LoVo (cell line): Measurements from ENCODE around the gene MAP2K6.
A peak's percentile ranks its signal among the peaks of the same experiment; 100 is the strongest.

Experiments
- DNase-seq: peaks from one replicate; pipeline ENCODE4 v3.0.0-alpha.2; 2016; ENCODE audit warnings: low spot score

MAP2K6 gene

GRCh38 chr17:69578385-69578936, 164.0 kb downstream of the MAP2K6 start:
- no peak for DNase-seq

- no peak for DNase-seq
Measured at GRCh38 chr17:69579961-69580677, 165.6 kb downstream of the MAP2K6 start.

- no peak for DNase-seq
Measured at GRCh38 chr17:69581061-69581961, 166.8 kb downstream of the MAP2K6 start.

GRCh38 chr17:69588316-69588715, 173.8 kb downstream of the MAP2K6 start:
- no peak for DNase-seq

- DNase-seq = no peak
Measured at GRCh38 chr17:69588827-69589239, 174.3 kb downstream of the MAP2K6 start.

GRCh38 chr17:69590671-69591070, 176.2 kb downstream of the MAP2K6 start:
- DNase-seq = no peak

- no peak for DNase-seq
Measured at GRCh38 chr17:69592692-69593350, 178.3 kb downstream of the MAP2K6 start.

GRCh38 chr17:69593351-69593715, 178.8 kb downstream of the MAP2K6 start:
- DNase-seq = no peak

- no peak for DNase-seq
Measured at GRCh38 chr17:69593716-69594115, 179.2 kb downstream of the MAP2K6 start.

- DNase-seq = no peak
Measured at GRCh38 chr17:69594641-69595040, 180.1 kb downstream of the MAP2K6 start.

- no peak for DNase-seq
Measured at GRCh38 chr17:69596141-69596540, 181.6 kb downstream of the MAP2K6 start.

GRCh38 chr17:69597898-69598692, 183.6 kb downstream of the MAP2K6 start:
- DNase-seq = peak; percentile 58

- DNase-seq = no peak
Measured at GRCh38 chr17:69602972-69603371, 188.5 kb downstream of the MAP2K6 start.
